COLO668 (cell line): ENCODE data around the gene IL1RAPL1.

Experiments used
- DNase-seq: peaks from one replicate; lab custom pipeline; 2025; ENCODE audit not compliant: unreplicated experiment; lab: John Stamatoyannopoulos, UW

Gene IL1RAPL1

DNA sequence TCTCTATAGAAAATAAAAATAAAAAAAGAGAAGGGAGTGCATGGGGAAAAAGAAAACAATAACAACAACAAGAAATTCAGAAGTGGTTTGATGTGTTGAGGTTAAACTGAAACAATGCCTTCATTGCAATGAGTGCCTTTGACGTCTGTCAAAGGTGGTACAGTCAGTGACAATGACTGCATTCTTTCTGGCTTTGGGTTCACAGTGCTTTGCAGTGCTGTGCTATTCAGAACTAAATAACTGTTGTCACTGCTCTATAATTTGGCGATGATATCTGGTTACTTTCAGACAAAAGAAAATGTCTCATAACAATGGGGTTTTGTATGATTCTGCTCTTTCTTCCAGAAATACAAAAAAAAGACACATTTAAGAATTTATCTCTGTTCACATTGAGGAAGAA is 1139.6 kb downstream of the IL1RAPL1 start:
- no peak for DNase-seq

DNA sequence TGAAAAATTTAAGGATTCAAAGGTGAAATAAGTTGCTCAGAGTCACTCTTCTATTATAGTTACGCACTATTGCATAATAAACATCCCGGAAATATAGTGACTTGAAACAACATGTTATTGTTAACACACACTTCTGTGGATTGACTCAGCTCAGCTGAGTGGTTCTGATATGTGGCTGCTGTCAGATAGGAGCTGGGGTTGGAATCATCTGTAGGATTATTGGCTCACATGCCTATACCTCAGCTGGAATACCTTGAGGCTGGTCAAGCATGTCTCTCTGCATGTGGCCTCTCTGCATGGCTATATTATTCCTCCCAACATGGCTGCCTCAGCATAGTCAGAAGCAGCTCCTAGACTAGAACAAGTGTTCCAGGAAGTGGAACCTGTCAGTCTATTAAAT is 1141.4 kb downstream of the IL1RAPL1 start:
- DNase-seq = no peak

DNA sequence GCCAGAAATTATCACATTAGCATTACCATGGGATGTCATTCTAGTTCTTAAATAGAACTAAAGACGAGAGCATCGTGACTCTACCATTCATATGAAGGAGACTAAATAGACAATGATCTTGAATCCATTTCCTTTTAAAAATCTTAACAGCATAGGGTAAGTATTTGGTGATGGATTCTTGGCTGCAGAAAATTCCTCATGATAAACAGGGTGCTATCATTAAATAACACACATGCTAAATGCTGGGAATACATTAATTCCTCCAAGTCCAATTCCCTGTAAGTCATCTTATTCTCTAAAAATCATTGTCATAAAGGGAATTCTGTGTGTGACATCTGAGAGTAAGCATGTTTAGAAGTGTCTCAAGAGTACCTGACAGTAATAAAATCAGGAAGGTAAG is 1157.7 kb downstream of the IL1RAPL1 start:
- no peak for DNase-seq

DNA sequence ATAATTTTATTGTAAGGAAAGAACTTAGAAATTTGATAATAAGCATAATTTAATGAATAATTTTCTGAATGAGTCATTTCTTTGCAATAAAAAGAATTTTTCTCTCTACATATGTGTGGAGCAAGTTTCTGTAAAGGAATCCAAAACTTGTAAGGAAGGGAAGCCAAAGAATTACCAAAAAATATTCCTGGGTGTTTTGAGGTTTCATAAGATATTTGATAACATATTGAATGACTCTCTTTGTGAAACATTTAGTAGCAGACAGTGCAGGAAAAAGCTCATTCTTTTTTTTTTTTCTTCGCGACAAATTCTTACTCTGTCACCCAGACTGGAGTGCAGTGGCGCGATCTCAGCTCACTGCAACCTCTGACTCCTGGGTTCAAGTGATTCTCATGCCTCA is 1159.1 kb downstream of the IL1RAPL1 start:
- no peak for DNase-seq

DNA sequence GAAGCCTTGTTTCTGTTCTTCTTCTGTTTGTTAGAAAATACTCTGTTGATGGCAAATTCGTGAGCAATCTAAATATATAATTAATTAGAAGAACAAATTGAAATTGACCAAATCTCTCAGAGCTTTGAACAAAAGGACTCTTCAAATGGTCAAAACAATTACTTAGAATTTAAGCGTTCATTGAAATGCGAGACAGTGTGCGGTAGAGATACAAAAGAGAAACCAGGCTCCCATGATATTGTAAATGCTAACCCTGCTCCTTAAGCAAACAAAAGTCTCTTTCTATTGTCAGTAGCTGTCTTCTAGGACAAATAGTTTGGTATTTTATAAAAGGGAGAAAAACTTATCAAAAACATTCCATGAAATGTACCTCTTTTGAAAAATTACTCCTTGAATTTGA is 1174.8 kb downstream of the IL1RAPL1 start:
- DNase-seq = no peak

DNA sequence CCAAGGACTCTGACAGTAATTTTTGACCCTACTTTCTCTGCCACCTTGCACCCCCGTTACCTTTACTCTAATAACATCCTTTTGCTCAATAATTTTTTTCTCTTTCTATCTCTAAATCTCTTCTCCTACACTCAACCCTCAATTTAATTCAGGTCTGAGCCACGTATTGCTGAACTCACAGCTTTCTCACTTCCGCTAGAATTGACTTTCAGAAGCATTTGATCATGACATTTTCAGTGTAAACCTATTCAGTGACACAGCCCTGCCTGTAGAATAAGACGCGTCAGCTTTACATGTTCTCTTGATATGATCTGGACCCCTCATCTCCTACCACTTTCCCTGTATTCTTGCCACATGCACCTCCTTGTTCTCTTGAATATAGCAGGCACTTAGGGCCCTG is 1188.6 kb downstream of the IL1RAPL1 start:
- no peak for DNase-seq

DNA sequence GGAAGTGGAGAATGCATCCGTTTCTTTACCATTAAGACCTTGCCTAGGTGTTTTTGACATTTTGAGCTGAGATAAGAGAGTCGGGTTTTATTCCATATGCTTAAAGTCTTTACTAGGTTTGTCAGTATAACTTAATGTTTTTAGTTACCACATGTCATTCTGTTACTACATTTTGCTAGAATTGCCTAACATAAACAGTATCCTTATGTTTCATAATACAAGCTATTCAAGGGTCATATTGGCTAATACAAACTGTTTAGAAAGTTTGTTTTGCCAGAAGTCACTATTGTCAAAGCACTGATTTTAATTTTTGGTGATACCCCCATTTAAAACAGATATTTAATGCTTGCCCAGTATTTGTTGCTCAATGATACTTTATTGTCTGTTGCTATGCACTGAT is 1200.4 kb downstream of the IL1RAPL1 start:
- DNase-seq = no peak

DNA sequence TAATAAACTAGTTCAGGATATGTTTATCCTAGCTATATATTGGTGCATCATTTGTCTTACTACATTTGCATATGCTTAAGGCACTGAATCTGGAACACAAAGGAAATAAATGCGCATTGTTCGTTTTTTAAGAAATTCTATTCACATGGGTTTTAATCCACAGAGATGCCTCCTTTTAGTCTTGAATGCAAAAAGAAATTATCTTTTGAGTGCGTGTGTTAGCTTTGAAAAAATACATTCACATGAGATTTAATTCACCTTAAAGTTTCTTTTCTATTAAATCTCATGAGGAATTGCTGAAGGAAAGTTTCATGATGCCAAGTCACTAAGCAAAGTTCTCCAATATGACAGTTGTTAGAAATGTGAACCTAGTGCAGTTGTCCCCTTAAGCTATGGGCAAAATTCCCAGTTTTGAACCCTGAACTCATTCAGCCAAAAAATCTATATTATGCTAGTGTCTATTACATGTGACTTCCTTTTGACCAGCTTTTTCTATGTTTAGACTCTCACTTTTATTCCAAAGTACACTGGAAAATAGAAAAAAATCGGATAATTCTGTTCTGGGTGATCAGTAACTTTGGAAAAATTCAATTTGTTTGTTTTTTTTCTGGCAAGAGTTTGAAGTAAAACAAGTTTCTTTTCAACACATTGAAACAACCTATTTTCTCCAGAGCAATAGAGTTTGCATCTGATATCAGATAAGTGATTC is 1201.9 kb downstream of the IL1RAPL1 start:
- no peak for DNase-seq

DNA sequence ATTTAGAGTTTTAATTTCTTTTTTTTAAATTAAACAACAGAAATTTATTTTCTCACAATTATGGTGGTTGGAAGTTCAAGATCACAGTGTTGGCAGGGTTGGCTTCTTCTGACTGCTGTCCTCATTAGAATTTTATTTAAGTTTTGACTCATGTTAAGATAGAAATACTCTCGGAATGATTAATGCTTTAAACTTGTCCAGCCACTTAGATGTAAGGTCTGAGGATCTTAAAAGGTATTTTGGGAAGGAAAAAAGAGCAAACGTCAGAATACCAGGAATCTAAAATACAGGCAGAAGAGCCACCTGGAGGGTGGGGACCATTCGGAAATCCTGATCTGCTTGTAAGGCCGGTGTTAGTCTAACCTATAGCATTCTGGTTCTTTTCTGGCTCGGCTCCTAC is 1205.1 kb downstream of the IL1RAPL1 start:
- no peak for DNase-seq

DNA sequence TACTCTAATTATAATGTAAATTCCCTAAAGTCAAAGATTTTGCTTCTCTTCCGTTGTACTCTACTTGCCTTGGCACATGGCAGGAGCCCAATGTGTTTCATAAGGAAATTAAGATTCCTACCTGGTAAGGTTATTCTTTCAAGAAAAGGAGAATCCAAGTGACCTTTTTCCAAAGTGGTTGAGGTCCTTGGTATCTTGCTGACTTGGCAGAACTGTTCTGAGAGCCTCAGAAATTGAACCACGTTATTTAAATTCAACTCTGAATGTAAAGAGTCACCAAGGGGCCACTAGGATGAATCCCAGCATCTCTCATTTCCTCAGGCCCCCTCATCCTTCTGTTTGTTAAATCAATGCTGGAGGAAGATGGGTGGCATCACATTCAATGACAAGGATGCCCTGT is 1209.9 kb downstream of the IL1RAPL1 start:
- no peak for DNase-seq

DNA sequence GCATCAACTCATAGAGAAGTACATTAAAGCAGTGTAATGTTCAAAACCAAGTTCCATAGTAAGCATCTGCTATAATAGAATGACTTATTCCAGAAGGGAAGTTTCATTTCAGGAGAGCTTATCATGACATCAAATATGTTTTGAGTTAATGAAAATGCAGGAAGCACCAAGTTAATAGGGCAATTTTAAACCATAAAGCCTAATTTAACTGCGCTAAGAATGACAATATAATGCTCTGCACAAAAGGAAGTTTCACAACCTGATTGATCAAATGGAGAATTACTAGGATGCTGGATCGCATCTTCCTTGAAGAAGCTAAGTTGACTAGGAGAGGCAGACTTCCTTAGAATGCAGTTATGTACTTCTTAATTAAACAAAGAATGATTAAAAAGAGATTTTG is 1211.2 kb downstream of the IL1RAPL1 start:
- DNase-seq = no peak

DNA sequence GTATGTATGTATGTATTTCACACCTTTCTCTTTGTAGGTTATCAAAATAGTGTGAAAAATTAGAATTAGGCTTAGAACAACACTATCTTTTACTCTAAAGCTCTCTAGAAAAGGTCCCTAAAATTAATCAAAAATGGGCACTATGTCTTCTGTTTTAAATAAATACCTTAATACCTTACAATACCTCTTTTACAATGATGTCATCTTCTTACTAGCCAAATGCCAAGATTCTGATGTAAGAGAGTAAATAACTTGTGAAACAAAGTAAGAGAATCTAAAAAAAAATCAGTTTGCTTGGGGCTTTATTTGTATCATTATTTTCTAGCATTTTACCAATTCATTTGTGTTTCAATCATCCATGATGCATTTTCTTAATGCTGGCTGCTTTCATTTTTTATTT is 1225.9 kb downstream of the IL1RAPL1 start:
- DNase-seq = no peak

DNA sequence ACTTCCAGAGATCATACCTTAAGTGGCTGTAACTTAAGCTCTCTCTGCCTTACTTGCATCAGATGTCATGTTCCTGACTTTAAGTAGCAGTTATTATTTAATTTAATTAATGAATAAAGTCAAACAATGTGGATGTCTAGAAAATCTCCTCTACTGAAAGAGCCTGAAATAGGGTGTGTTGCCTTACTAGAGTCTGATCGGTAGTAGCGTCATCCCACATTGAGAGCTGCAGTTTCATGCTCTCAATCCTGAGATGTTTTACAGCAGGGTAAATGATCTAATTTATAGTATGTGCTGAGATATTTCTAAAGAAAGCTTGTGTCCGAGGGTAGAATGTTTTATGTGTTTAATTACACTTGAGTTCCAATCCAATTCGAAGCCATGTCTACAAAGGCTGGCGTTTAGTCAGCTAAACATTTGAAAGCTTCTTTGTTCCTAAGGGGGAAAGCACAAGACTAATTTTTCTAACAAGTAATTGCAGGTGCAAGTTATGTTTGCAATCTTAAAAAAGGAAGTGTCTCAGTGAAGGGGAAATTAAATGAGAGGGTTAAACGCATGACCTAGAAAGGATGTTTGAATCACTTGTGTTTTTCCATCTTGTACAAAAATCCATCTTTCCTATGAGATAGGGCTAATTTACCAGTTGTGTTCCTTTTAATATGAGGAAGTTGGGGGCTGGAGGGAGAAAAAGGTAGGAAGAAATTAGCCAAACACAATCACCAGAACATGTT is 1237.1 kb downstream of the IL1RAPL1 start:
- DNase-seq = no peak

DNA sequence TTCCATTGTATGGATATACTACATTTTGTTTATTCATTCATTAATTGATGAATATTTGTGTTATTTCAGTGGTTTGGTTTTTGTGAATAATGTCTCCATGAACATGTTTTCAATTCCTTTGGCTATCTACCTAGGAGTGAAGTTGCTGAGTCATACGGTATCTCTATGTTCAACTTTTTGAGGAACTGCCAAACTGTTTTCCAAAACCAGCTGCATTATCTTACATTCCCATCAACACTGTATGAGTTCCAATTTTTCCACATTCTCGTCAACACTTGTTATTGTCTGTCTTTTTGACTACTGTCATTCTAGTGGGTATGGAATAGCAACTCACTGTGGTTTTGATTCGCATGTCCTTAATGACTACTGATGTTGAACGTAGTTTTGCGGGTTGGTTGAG is 1239.5 kb downstream of the IL1RAPL1 start:
- DNase-seq = no peak

DNA sequence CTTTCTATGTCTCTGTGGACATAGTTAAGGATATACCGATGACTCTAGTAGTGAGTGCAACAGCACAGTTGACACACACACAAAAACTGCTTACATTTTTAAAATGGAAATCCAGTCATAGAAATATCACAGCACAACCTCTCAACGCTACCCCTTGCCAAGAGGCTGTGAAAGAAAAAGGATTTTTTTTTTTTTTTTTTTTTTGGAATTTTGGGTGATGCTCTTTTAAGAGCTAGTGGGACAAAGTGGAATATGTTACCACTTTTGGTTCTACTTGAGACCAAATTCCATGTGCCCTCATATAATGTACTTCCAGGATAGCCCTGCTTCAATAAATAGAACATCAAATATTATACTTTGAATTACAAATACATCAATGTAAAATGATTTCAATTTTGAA is 1247.1 kb downstream of the IL1RAPL1 start:
- no peak for DNase-seq

DNA sequence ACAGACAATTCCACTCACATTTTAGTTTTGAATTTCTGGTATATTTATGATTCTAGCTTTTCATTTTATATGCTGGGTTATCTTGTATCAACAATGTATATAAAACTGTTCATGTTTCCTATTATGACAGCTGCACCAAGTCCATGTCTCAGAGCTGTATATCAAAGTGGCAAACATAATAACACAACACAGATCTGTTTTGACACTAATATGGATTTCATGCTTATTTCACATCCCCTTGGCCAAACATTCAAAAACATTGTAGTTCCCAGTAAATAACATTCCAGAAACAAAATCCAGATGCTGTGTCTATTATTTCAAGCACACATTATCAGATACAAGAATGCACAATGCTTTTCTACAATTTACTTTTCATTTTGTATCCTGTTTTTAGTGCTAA is 1247.5 kb downstream of the IL1RAPL1 start:
- DNase-seq = no peak

DNA sequence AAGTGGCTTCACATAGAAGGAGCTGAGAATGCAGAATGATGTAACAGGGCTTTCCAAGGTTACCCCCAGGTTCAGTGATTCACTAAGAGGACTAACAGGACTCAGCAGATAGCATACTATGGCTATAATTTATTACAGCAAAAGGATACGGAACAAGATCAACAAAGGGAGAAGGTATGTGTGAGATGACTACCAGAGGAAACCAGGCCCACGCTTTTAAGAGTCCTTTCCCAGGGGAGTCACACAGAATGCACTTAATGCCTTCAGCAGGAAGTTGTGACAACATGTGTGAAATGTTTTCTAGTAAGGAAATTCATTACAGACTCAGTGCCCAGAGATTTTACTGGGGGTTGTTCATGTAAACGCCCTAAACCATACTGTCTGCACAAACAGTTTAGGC is 1254.5 kb downstream of the IL1RAPL1 start:
- DNase-seq = no peak

DNA sequence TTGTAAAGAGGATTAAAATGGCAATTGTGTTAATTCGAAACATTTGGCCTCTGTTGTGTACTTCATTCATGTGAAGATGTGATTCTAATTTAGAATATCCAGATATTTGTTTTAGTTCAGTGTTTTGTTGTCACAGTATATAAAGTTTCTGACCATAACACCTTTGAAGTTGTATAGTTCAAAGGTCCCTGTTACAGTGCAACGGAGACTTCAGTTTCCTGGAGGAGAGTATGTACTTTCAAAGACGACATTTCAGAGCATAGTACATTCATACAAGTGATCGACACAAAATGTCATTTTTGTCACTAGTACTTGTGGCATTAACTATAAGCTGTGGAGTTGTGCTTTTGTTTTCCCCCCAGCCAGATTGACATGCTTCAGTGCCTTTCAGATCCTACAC is 1255.3 kb downstream of the IL1RAPL1 start:
- no peak for DNase-seq

DNA sequence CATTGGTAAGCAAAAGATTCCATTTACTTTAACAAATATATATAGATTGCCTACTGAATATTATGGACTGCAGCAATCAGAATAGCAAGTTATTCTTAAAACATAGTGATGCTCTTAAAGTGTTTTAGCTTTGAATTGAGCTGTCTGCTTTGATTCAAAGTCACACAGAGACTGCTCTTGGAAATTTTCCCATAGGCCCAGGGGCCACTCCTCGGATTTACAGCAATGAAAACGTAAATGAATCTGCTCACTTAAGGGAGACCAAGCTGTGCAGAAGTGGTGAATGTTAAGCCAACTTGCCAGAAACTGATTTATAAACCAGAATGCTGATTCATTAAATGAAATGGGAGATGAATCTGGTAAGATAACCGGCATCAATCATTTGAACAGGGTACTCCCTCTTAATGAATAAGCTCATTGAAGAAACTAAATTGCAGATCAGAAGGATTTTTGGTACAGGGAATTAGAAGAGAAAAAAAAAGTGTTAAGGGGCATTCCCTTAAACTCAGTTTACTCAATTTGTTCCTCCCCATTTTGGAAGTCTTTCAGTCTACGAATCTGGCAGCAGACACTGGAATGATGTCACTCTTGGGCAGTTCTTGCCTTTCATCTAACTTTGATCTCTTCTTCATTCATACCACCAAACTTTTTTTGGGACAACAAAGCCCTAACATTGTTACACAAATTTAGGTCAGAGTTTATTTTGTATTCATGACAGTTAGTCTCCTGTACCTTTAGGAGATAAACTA is 1264.8 kb downstream of the IL1RAPL1 start:
- DNase-seq = no peak

DNA sequence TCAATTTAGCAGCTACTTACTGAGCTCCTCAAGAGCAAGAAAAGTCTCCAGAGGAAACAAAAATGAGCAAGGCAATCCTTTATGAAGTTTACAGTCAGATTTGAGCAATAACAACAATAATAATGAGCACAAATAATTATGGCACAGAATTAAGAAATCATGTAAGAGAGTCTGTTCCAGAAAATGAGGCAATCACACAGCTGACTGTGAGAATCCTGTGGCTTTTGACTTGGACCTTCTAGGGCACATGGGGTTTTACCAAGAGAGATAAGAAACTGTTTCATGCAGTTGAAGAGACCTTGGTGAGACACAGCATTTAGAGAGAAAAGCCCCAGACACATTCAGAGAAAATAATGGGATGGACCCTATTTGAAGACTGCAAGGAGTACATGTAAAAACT is 1265.5 kb downstream of the IL1RAPL1 start:
- DNase-seq = no peak

DNA sequence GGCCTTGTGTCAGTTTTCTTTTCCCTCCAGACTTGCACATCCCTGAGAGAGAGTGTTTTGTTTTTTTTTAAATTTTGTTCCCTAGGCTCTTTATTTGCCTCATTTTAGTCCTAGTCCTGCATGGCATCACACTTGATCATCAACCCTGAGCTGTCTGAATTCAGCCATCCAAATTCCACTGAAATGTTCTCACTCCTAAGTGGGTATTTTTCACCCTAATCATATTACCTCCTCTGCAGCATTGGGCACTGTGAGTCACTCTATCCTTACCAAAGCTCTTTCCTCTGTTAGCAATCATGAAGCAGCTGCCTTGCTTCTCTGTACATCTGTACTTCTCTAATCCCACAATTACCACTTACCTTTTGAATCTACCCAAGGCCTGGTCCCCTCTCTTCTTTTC is 1271.5 kb downstream of the IL1RAPL1 start:
- DNase-seq = no peak

DNA sequence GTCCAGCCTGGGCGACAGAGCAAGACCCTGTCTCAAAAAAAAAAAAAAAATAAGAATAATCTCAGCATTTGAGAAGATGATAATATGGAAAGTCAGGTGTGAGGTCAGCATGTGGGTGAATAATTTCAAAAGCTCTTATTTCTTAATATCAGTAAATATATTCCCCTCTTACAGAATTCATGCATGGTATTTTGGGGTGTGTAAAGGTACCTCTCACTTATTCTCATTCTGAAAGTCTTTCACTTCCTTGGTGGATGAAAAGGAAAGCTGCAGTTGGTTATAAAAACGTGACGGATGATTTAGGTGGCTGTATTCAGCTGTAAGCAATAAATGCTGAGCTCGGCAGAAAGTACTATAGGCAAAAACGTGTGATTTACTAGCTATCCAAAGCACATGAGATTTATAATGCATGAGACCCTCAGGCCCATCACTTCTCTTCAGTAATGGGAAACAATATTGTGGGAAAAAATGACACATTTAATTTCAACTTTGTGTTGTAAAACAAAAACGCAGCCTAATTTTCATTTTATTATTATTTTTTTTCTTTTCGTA is 1275.0 kb downstream of the IL1RAPL1 start:
- no peak for DNase-seq
